ENCODE measurements around the gene METTL24.
"Not testable (repeated sequence)": the region's sequence is repeated elsewhere in the genome, so short reads cannot be mapped to it uniquely, and the experiment has no call there.

Gene METTL24

DNA sequence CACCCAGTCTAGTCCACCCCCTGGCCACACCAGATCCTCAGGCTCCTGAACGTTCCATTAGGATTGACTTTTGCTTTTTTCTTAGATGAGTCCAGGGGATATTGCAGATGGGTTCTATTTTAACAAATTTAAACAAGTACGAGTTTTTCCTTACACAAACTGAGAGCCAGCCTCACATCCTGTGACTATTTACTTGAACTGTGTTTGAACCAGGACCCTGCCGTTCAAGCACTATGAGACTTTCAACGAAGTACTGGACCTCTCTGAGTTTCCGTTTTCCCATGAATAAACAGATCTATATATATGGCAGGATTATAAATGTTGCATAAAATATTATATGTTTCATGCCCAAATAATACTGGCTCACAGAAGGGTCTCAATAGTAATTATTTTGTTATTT is 1.4 kb upstream of the METTL24 start:
- no peak for DNase-seq

- DNase-seq = no peak
These were observed 508 bp upstream of the METTL24 start for GRCh38 chr6:110358553-110359160.

- DNase-seq = no peak
These were observed 868 bp downstream of the METTL24 start for GRCh38 chr6:110357298-110357663.

DNA sequence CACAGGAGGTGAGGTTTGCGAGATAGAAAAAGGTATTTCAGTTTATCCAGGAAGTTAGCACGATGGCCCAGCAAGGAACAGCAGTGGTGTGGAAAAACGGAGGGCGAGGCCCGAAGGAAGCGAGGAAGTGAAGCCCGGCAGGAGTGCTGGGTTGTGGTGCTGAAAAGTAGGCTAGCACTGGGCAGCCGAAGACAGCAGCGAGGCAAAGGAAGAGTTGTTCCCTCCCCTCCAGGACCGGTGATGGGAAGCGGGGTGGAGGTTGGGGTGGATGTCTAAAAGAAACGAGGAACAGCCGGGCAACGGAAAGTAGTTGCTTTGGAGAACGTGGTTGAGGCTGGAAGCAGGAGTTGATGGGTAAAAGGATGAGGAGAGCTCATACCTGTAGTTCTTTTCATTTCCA is 1.4 kb downstream of the METTL24 start:
- no peak for DNase-seq

DNA sequence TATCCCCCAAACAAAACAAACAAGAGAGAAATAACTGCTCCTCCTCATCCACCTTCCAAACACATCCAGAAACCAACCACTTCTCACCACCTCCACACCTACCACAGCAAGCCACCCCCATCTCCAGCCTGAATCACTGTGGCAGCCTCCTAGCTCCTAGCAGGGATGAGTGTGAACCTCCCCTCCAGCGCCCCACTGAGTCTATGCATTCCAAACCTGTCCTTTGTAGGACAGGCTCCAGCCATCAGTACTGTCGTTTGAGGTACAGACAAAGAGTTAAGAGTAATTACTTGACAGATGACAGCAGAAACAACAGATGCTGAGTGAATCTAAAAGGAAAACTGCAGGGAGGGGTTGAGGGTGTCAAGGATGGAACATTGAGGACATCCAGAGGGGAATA is 2.4 kb downstream of the METTL24 start:
- DNase-seq = no peak

DNA sequence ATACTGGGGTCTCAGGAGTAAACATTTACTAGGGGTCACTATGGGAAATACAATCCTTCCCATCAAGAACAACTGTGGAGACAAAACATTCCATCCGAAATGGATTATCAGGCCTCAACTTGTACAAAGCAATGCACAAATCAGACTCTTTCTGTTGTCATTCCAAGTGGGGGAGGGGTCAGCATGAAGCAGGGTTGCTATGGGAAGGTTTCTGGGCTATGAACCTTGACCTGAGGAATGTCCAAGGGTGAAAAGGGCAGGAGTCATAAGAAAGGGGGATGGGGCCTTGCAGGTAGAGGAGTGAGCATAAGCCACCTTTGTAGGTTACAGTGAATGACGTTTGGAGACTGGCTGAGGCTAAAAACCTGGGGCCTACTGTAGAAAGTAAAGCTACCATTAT is 3.1 kb downstream of the METTL24 start:
- DNase-seq = no peak

GRCh38 chr6:110354153-110354552 is 4.0 kb downstream of the METTL24 start:
- DNase-seq = no peak

DNA sequence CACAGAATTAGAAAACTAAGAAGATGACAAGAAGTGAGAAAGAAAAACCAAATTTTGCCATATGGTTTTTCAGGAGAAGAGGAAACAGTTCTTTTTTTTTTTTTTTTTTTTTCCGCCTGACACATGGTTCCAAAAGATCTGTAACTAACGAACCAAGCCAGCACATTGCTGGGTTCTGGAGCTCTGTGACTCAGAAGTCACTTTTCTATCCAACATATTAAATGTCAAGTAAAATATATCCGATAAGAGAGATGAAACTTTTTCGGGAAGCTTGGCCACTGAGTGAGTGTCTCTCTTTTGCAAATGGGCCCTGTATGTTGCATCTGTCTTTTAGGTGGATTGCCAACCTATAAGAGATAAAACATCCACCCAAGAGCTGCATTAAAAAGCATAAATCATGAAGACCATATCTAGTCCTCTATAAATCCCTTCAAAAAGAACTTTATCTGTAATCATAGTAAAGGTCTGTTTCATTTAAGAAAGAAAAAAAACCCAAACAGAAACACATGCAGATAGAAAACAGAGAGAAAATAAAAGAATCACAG is 4.6 kb downstream of the METTL24 start:
- no peak for DNase-seq

- no peak for DNase-seq
These were observed 5.4 kb downstream of the METTL24 start for GRCh38 chr6:110352563-110353262.

DNA sequence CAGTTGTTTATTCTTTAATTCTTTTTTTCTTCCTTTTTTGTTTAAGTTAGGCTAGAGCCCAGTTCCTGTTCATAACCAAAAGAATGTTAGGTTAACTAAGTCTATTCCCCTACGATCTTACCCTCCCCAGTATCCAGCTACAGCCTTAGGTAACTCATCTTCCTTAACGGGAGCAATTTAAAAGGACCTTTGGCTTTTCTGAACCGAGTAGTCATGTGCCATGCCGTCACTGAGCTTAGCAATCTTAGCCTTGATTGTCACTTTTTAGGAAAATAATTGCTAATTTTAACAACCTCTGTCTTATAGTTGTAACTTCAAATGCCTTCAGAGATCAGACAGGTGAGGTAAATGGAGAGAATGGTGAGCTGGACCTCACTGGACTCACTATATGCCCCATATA is 6.2 kb downstream of the METTL24 start:
- no peak for DNase-seq

DNA sequence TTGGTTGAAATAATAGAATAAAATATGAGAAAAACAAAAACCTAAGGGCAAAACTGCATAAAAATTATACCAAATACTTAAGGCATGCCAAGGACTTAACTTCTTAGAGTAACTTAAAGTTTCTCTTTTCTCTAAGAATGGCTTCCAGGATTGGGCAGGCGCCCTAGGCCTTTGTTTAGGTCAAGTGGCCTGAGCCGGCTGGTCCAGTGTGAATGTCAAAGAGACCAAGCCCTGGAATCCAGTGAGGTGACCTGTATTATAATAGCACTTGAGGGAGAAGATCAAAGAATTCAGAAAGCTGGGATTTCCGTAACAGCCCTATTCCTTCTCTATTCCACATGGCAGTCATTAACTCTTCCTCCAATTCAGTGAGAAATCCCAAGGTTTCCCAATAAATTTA is 6.6 kb downstream of the METTL24 start:
- no peak for DNase-seq

GRCh38 chr6:110350593-110350992 is 7.6 kb downstream of the METTL24 start:
- DNase-seq = not testable (repeated sequence)

GRCh38 chr6:110348961-110349690 is 9.0 kb downstream of the METTL24 start:
- no peak for DNase-seq

- no peak for DNase-seq
These were observed 13.1 kb downstream of the METTL24 start for GRCh38 chr6:110345025-110345424.

DNA sequence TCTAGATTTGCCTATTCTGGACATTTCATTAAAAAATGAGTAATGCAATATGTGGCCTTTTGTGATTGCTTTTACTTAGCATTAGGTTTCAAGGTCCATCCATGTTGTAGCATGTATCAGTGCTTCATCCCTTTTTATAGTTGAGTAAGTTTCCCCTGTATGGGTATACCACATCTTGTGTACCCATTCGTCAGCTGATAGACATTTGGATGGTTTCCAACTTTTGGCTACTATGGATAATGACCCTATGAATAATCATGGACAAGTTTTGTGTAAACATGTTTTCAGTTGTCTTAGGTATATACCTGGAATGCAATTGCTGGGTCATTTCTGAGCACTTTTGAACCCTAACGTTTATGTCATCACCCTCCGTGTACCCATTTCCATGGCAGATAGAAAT is 15.4 kb downstream of the METTL24 start:
- DNase-seq = no peak

GRCh38 chr6:110341663-110342596 is 16.2 kb downstream of the METTL24 start:
- no peak for DNase-seq

DNA sequence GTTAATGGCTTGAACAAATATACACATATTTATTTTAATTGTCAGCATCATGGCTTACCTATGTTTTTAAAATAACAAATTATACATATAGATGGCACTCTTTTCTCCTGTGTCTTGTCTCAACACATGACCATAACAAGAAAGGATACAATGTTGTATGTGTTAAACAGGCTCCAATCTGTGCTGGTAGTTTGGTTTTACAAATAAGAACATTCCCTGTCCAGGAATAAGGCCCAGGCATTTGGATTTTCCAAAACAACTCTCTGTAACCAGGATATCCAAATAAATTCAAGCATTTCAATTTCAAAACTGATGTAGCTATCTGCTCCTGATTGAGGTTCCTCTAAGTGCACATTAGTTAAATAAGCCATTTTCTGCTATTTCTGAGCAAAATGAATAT is 17.1 kb downstream of the METTL24 start:
- no peak for DNase-seq

GRCh38 chr6:110340392-110340965 is 17.7 kb downstream of the METTL24 start:
- no peak for DNase-seq

- no peak for DNase-seq
These were observed 19.2 kb downstream of the METTL24 start for GRCh38 chr6:110338820-110339470.

GRCh38 chr6:110337486-110337885 is 20.7 kb downstream of the METTL24 start:
- no peak for DNase-seq

DNA sequence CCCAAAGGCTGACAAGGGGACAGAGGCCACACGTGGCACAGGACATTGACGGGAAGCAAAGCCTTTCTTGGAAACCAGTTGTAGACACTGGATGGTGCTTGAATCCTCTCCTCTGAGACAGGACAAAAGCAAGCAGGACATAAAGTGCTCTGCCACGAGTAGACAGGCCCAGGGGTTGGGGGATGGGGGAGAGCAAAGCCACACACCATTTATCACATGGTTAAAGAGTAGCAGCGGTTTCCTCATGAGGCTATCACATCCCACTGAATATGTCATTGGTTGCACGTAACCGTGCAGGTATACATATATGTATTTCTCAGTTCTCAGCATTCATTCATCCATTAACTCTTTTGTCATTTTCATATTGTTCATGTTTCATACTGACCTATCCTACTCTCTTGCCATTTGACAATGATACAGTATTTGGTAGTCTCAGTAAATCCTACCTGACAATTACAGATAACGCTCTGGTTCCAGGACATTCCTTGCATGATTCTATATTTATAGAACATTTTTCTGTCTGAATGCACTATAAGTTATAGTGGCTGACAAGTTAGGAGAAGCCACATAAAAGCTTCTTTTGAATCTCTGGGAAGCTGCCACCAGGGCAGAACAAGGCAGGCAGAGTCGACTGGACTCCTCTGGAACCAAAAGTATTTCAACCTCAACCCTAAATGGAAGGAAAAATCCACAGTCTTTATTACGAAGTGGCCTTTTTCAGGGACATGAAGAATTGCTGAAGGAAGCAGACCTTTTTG is 23.5 kb downstream of the METTL24 start:
- DNase-seq = no peak
